DMS53 (cell line): Measurements from ENCODE around the gene KANSL3.
"Not testable (repeated sequence)": the region's sequence is repeated elsewhere in the genome, so short reads cannot be mapped to it uniquely, and the experiment has no call there.

Experiments
- DNase-seq: peaks from one replicate; lab custom pipeline; 2025; lab: John Stamatoyannopoulos, UW

The KANSL3 gene

GRCh38 chr2:96654791-96655190 lies 16.7 kb upstream of the KANSL3 start:
- DNase-seq, result not testable (repeated sequence)

GRCh38 chr2:96651793-96652192 lies 13.7 kb upstream of the KANSL3 start:
- DNase-seq, result no peak

GRCh38 chr2:96649342-96649741 lies 11.2 kb upstream of the KANSL3 start:
- DNase-seq, result no peak

GRCh38 chr2:96648306-96648930 lies 10.3 kb upstream of the KANSL3 start:
- no peak for DNase-seq

- no peak for DNase-seq
Observed at GRCh38 chr2:96647681-96648080, 9.6 kb upstream of the KANSL3 start.

- DNase-seq, result peak; percentile 39
Observed at GRCh38 chr2:96642564-96643360, 4.7 kb upstream of the KANSL3 start, which contains the start of gene FER1L5. TSS of gene FER1L5 (plus strand) at chr2:96642764. CDS start at chr2:96642837, 73 bp downstream.

- peak; percentile 95 for DNase-seq
Observed at GRCh38 chr2:96637385-96638143, 548 bp downstream of the KANSL3 start.

GRCh38 chr2:96636551-96637171 lies 1.5 kb downstream of the KANSL3 start:
- no peak for DNase-seq

GRCh38 chr2:96633641-96634040 lies 4.5 kb downstream of the KANSL3 start:
- no peak for DNase-seq

GRCh38 chr2:96631804-96632435 lies 6.2 kb downstream of the KANSL3 start:
- DNase-seq, result peak; percentile 55

- DNase-seq, result no peak
Observed at GRCh38 chr2:96626553-96626942, 11.6 kb downstream of the KANSL3 start.

GRCh38 chr2:96625571-96626552 lies 12.2 kb downstream of the KANSL3 start:
- no peak for DNase-seq

GRCh38 chr2:96623116-96623515 lies 15.0 kb downstream of the KANSL3 start:
- DNase-seq, result no peak

- DNase-seq, result no peak
Observed at GRCh38 chr2:96622544-96622943, 15.6 kb downstream of the KANSL3 start.

- DNase-seq, result no peak
Observed at GRCh38 chr2:96618596-96619283, 19.4 kb downstream of the KANSL3 start.

GRCh38 chr2:96617012-96617411 lies 21.1 kb downstream of the KANSL3 start:
- no peak for DNase-seq

GRCh38 chr2:96616535-96616934 lies 21.6 kb downstream of the KANSL3 start:
- DNase-seq, result no peak

GRCh38 chr2:96616128-96616527 lies 22.0 kb downstream of the KANSL3 start:
- no peak for DNase-seq

GRCh38 chr2:96608469-96609455 lies 29.4 kb downstream of the KANSL3 start:
- peak; percentile 56 for DNase-seq
